Neural progenitor cell (in vitro differentiated cells): Measurements from ENCODE around the gene PRH2.

Experiments
- EZH2phosphoT487 ChIP-seq: fragments of 200-600 bp; sonication (generic); IDR thresholded peaks from 2 replicates; pipeline ENCODE4 v1.6.1; 2017; ENCODE audit warnings: antibody characterized with exemption
- TF ChIP-seq, protein P1 (sequence below): fragments of 200-600 bp; sonication (generic); IDR thresholded peaks from 2 replicates; pipeline ENCODE4 v1.5.1; 2017; ENCODE audit warnings: antibody characterized with exemption, mild to moderate bottlenecking

DNA sequence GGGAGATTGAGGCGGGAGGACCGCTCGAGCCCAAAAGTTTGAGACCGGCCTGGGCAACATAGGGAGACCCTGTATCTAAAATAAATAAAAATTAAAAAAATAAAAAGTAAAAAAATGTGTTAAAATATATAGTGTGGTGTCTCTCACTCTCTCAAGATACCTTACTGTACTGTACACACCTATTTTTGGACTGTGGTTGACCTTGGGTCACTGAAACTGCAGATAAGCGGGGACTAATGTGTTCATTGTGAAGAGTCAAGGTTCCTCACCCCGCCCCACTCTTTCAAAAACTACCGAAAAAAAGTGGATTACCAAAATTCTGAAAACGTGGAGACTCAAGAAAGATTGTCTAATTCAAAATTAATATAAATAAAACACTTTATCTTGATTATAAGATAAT is 18.7 kb upstream of the PRH2 start:
- TF ChIP-seq, protein P1, sequence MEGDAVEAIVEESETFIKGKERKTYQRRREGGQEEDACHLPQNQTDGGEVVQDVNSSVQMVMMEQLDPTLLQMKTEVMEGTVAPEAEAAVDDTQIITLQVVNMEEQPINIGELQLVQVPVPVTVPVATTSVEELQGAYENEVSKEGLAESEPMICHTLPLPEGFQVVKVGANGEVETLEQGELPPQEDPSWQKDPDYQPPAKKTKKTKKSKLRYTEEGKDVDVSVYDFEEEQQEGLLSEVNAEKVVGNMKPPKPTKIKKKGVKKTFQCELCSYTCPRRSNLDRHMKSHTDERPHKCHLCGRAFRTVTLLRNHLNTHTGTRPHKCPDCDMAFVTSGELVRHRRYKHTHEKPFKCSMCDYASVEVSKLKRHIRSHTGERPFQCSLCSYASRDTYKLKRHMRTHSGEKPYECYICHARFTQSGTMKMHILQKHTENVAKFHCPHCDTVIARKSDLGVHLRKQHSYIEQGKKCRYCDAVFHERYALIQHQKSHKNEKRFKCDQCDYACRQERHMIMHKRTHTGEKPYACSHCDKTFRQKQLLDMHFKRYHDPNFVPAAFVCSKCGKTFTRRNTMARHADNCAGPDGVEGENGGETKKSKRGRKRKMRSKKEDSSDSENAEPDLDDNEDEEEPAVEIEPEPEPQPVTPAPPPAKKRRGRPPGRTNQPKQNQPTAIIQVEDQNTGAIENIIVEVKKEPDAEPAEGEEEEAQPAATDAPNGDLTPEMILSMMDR: no peak
- no peak for TF ChIP-seq EZH2phosphoT487
